Activated naive CD8-positive, alpha-beta T cell treated with anti-CD3 and anti-CD28 coated beads, Interleukin-2, amount 50 U/mL, for 16 hours (primary cell): ENCODE results near the gene MMP26.
"Not testable (repeated sequence)": the region's sequence is repeated elsewhere in the genome, so short reads cannot be mapped to it uniquely, and the experiment has no call there.

Experiments
- DNase-seq: peaks from one replicate; pipeline ENCODE4 v3.0.0-alpha.2; 2020; ENCODE audit warnings: low read depth, low spot score

Gene MMP26

GRCh38 chr11:4722616-4723534 is 18.3 kb downstream of the MMP26 start:
- not testable (repeated sequence) for DNase-seq

DNA sequence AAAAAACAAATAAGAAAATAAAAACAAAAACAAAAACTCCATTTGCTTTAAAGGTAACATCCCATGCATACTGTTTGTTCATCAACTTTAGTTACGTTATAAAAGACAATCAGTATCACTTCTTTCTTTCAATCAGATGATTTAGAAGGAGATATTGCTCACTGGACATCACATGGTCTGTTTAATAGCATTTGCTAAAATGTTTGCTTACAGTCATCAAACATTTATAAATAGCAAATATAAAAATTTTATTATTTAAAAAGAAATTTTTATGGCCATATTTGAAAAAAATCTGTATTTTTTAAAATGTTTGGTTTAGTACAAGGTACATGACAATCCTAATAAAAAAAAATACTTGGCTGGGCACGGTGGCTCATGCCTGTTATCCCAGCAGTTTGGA is 22.6 kb downstream of the MMP26 start:
- DNase-seq = no peak

DNA sequence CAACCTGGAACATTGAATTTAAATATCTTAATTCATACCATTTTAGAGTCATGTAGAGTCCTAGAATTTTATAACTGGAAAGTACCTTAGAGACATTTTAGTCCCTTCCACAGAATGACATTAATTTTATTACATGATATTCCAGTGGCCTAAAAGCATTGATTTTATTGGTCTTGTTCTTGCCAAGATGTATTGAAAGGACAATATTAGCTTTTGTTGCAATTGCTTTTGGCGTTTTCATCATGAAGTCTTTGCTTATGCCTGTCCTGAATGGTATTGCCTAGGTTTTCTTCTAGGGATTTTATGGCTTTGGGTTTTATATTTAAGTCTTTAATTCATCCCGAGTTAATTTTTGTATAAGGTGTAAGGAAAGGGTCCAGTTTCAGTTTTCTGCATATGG is 36.2 kb downstream of the MMP26 start:
- no peak for DNase-seq

- DNase-seq = no peak
Observed at GRCh38 chr11:4748438-4748837, 43.9 kb downstream of the MMP26 start.

- no peak for DNase-seq
Observed at GRCh38 chr11:4751201-4751600, 46.6 kb downstream of the MMP26 start.
